GM15510 (cell line): ENCODE data around the gene MAP3K4.

Experiments used
- POLR2A ChIP-seq: IDR thresholded peaks from 3 replicates; pipeline ENCODE4 v1.6.1; 2011; ENCODE audit warnings: borderline replicate concordance; ENCODE audit not compliant: insufficient read length; ENCODE audit errors: extremely low read depth

MAP3K4 gene

DNA sequence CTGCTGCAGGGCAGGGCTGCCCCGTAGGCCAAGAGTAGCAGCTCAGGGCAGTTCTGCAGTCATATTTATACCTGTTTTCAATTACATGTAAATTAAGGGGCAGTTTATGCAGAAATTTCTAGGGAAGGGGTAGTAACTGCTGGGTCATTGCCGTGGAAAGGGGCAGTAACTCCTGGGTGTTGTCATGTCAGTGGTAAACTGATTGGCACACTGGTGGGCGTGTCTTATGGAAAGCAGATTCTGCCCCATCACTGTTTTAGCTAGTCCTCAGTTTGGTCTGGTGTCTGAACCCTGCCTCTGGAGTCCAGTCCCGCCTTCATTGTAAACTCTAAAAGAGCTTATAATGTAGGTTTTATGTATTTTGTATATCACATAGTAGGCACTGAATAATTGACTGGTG, 22.1 kb downstream of the MAP3K4 start:
- TF ChIP-seq POLR2A: no peak

GRCh38 chr6:161017766-161018564, 26.4 kb downstream of the MAP3K4 start:
- no peak for TF ChIP-seq POLR2A

DNA sequence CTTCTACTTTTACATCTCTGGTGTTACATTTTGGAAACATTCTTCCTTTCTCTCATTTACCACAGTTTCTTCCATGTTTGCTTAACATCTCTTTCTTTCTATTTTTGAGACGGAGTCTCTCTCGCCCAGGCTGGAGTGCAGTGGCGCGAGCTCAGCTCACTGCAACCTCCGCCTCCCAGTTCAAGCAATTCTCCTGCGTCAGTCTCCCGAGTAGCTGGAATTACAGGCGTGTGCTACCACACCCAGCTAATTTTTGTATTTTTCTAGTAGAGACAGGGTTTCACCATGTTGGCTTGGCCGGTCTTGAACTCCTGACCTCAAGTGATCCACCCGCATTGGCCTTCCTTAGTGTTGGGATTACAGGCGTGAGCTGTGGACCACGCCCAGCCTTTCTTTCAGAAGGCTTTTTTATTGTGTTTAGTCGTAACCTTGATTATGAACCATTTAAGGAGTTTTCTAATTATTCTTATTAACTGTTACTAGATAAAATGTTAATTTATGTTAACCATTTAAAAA, 27.8 kb downstream of the MAP3K4 start:
- no peak for TF ChIP-seq POLR2A

DNA sequence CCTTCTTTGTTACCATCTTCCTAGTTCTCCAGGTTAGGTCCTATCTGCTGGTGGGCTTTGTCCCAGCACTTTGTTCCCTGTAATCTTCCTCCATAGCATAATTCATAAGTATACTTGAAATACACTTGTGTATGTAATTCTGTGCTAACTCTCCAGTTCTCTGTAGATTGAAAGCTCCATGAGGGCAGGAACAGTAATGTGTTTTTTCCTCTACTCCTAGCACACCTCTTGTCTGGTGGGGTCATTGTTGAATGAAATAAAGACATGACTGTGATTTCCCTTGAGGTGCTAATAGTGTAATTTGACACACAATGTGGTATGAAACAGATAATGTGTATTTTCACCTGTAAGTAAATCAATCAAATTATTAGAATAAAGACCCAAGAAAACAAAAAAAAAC, 30.0 kb downstream of the MAP3K4 start:
- TF ChIP-seq POLR2A: no peak

DNA sequence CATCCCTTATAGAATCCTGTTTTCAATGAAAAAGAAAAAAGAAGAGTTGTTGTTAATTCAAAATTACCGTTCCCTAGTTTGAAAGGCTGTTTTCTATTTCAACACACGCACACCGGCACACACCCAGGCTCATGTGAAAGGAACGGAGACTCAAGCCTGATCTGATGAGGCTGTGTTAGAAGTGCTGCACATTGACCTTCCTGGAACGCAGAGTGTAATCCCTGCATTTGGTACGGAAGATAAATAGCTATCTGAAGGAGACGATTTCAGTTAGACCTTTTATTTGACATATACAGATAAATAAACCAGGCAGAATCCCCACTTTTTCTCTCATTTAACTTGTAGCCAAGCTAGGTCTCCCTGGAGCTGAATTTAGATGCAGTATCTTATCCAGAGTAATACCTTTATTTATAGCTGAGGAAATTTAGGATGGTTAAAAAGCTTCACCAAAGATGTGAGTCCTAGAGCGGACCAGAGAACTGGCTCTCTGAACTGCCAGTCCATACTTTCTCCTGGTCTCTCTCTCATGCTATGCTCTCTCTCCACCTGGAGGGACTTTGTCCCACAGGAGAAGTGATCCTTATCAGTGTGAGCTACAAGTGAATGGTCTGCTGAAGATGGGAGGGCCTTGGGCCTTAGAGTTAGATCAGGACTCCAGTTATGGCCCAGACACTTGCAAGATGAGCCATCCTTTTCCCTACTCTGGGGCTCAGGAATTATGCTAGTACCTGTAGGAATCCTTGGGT, 30.6 kb downstream of the MAP3K4 start:
- no peak for TF ChIP-seq POLR2A

GRCh38 chr6:161023316-161023715, 31.7 kb downstream of the MAP3K4 start:
- no peak for TF ChIP-seq POLR2A

- no peak for TF ChIP-seq POLR2A
Observed at GRCh38 chr6:161024364-161024920, 32.9 kb downstream of the MAP3K4 start.

- TF ChIP-seq POLR2A: no peak
Observed at GRCh38 chr6:161027385-161027784, 35.8 kb downstream of the MAP3K4 start.

DNA sequence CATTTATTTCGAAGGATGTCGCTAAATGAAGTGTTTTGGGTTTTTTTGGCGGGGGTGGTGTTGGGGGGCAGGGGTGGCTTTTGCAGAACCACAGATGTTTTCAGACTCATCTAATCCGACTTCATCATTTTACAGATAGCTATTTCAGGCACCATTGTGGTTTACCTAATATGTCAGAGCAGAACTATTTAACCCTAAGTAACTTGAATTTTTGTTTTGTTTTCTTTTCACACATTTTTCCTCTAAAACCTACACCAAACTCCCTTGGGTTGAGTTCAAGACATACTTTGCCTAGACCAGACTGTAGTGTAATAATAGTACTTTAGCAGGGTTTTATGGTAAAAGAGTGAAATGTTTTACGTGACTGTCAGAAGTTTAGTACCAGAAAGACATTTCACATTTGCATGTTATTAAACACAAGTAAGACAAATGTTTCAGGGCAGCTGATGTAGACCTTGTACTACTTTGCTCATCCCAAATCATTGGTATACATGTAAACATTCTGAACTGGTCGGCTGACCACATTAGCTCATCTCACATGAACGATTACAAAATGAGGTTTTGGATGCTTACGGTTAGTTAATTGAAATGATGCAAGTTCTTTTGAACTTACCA, 37.7 kb downstream of the MAP3K4 start:
- no peak for TF ChIP-seq POLR2A

GRCh38 chr6:161031721-161032495, 40.3 kb downstream of the MAP3K4 start:
- TF ChIP-seq POLR2A: no peak

DNA sequence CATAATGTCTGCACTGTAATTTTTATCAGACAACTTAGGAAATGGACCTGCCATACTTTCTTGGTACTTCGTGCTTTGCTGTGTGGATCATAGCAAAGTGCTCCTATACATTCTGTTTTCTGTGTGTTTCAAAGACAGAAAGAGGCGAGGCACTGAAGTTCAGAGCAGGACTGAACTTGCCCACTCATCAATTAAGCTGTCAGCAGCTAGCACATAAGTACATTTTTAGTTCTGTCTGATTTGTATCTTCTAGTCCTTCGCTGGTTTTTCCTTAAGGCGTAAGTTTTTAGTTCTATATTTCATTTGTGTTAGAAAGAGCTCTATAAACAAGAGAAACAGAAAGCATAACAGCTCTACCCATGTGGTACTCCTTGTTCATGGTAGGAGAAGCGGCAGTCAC, 42.1 kb downstream of the MAP3K4 start:
- TF ChIP-seq POLR2A: no peak

DNA sequence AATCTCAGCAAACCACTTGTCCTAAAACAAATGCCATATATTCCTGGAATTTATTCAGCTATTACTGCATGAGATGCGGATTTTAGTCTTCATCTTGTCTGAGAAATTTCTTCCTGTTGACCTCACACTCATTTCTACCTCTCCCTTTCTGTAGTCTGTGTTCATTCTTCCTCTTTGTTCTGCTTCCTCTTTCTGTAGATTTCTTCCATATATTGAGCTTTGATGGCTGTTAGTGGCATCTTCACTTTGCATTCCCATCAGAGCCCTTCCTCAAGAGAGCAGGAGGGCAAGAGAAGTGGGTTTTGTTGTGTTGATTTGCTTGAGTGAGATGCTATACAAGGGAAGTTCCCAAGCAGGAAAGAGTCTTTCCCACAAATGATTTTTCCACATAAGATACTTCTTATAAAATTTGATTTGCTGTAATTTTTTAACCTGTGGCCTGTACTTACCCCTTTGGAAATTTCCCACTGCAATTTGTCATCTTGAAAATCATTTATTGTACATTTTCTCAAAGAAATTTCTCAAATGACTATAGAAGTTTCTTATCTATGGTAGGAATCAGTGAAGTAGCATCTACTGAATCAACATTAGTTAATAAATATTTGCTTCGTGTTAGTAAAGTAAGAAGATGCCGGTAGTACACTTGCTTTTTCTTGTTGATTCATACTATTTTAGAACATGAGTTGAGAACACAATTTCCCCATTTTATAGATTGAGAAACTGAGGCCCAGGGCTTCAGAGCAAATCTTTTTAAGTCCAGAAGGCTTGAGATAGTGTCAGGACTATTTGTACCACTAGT, 43.8 kb downstream of the MAP3K4 start:
- TF ChIP-seq POLR2A: no peak

- TF ChIP-seq POLR2A: no peak
Observed at GRCh38 chr6:161035981-161036263, 44.4 kb downstream of the MAP3K4 start.

DNA sequence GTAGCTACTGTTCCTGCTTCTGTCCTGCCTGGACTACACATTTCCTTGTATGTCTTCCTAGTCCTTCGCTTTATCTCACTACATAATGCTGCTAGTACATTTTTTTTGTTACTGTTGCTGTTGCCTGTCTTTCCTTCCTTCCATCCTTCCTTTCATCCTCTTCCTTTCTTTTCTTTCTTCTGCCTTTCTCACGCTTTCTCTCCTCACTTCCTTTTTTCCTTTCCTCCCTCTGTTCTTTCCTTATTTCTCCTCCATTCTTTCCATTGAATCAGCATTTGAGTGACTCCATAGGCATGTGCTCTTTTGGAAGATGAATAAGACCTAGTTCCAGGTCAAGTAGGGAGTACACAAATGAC, 46.3 kb downstream of the MAP3K4 start:
- TF ChIP-seq POLR2A: no peak
